HCT116 (cell line): ENCODE results near the gene FGF11. TPM values are rescaled to one million over a fixed set of nuclear protein-coding genes. Genes with fewer than 3 reads are reported as not detected.

Experiments
- ATAC-seq: fragments of 200-7000 bp; cut with Tn5 transposase; 2 replicates; pipeline ENCODE4 v1.9.1; 2020; ENCODE audit warnings: mild to moderate bottlenecking, moderate library complexity
- BruUV-seq: library from RNA; stranded (reverse); fragments of 400-500 nt; replicated peaks from 2 replicates; lab custom pipeline; 2021; lab: Mats Ljungman, UMichigan
- CTCF ChIA-PET: fragments of 300-600 bp; sonication (Branson Sonifier 250); formaldehyde crosslinking; loops from one replicate; lab custom pipeline; 2021; ENCODE audit warnings: antibody characterized with exemption; lab: Charles Lee
- POLR2A ChIA-PET: fragments of 300-600, 350-600 bp; sonication (Branson Sonifier 250); formaldehyde crosslinking; loops from one replicate; lab custom pipeline; 2021; ENCODE audit warnings: antibody characterized with exemption; lab: Charles Lee
- RAD21 ChIA-PET, 2 experiments: fragments of 300-600 bp; sonication (Branson Sonifier 250); formaldehyde crosslinking; loops; one replicate each; lab custom pipeline; 2023; ENCODE audit warnings: low total read pairs in 2 of 2; ENCODE audit not compliant: uncharacterized antibody in 2 of 2, unreplicated experiment in 2 of 2, low non-redundant PET in 1 of 2; lab: Charles Lee
- DNase-seq: peaks from one replicate; pipeline ENCODE4 v3.0.0-alpha.2; 2010; ENCODE audit warnings: low read depth, low spot score
- H2AFZ ChIP-seq: fragments of 200-600 bp; shearing (Covaris generic), sonication (generic); 2 replicates; pipeline ENCODE4 v1.6.1; 2017; ENCODE audit warnings: low read depth, mixed run types, mixed read lengths, antibody characterized with exemption, low read length; ENCODE audit not compliant: poor library complexity, severe bottlenecking
- H3K27ac ChIP-seq: 2 replicates; pipeline ENCODE4 v1.5.1; 2012; ENCODE audit warnings: low read depth, low read length
- H3K27me3 ChIP-seq: fragments of 200-600 bp; sonication (generic); 2 replicates; pipeline ENCODE4 v1.6.1; 2016; ENCODE audit warnings: mixed run types, low read length, mixed read lengths; ENCODE audit not compliant: insufficient read depth
- H3K36me3 ChIP-seq, 2 experiments: fragments of 200-500 bp in 1 of 2; fragments of 200-600 bp in 1 of 2; sonication (Bioruptor generic) in 1 of 2; sonication (generic) in 1 of 2; 2 replicates each; pipeline versions ENCODE4 v1.5.1 to v1.6.1; 2014 to 2016; ENCODE audit warnings: low read length in 2 of 2, inconsistent platforms in 1 of 2, mixed read lengths in 1 of 2, mixed run types in 1 of 2; ENCODE audit not compliant: insufficient read depth in 2 of 2, control insufficient read depth in 1 of 2
- H3K4me1 ChIP-seq, 2 experiments: fragments of 200-600 bp in 1 of 2; sonication (generic) in 1 of 2; 2 replicates each; pipeline versions ENCODE4 v1.5.1 to v1.6.1; 2012 to 2017; ENCODE audit warnings: low read length in 2 of 2, inconsistent platforms in 1 of 2, mild to moderate bottlenecking in 1 of 2, mixed read lengths in 1 of 2, mixed run types in 1 of 2, moderate library complexity in 1 of 2; ENCODE audit not compliant: insufficient read depth in 2 of 2, control insufficient read depth in 1 of 2
- H3K4me2 ChIP-seq: fragments of 200-600 bp; sonication (generic); 2 replicates; pipeline ENCODE4 v1.6.1; 2017; ENCODE audit warnings: mixed run types, low read length, mixed read lengths
- H3K4me3 ChIP-seq, 2 experiments: fragments of 200-600 bp in 1 of 2; sonication (generic) in 1 of 2; replicated peaks in 1 of 2; 2 replicates each; pipeline ENCODE4 v1.5.1; 2011 to 2016; ENCODE audit warnings: low read length in 2 of 2, control low read depth in 1 of 2, low read depth in 1 of 2, mild to moderate bottlenecking in 1 of 2, mixed read lengths in 1 of 2, mixed run types in 1 of 2
- H3K79me2 ChIP-seq: fragments of 200-600 bp; sonication (generic); 2 replicates; pipeline ENCODE4 v1.6.1; 2017; ENCODE audit warnings: mild to moderate bottlenecking, mixed run types, low read length, moderate library complexity, mixed read lengths; ENCODE audit not compliant: insufficient read depth
- H3K9ac ChIP-seq: fragments of 200-600 bp; sonication (generic); 2 replicates; pipeline ENCODE4 v1.6.1; 2016; ENCODE audit warnings: low read length, mixed read lengths
- H3K9me2 ChIP-seq: fragments of 200-600 bp; sonication (generic), shearing (Covaris generic); 2 replicates; pipeline ENCODE4 v1.6.1; 2017; ENCODE audit warnings: mixed run types, mild to moderate bottlenecking, moderate library complexity; ENCODE audit not compliant: insufficient read depth
- H3K9me3 ChIP-seq, 2 experiments: fragments of 200-500 bp in 1 of 2; fragments of 200-600 bp in 1 of 2; sonication (Bioruptor generic) in 1 of 2; sonication (generic) in 1 of 2; 2 replicates each; pipeline ENCODE4 v1.6.1; 2014 to 2017; ENCODE audit warnings: low read length in 2 of 2, mixed read lengths in 2 of 2, inconsistent platforms in 1 of 2, low read depth in 1 of 2, mild to moderate bottlenecking in 1 of 2, mixed run types in 1 of 2, moderate library complexity in 1 of 2; ENCODE audit not compliant: control insufficient read depth in 1 of 2, insufficient read depth in 1 of 2
- H4K20me1 ChIP-seq: fragments of 200-600 bp; sonication (generic), shearing (Covaris generic); 2 replicates; pipeline ENCODE4 v1.6.1; 2017; ENCODE audit warnings: mixed run types, mild to moderate bottlenecking, moderate library complexity; ENCODE audit not compliant: insufficient read depth
- CEBPB ChIP-seq: IDR thresholded peaks from 2 replicates; pipeline ENCODE4 v1.6.1; 2012; ENCODE audit warnings: low read depth
- EGR1 ChIP-seq: IDR thresholded peaks from 2 replicates; pipeline ENCODE4 v1.6.1; 2012; ENCODE audit warnings: low read depth
- ELF1 ChIP-seq: IDR thresholded peaks from 2 replicates; pipeline ENCODE4 v1.6.1; 2012; ENCODE audit warnings: low read depth, borderline replicate concordance
- EZH2 ChIP-seq: fragments of 200-600 bp; sonication (generic); IDR thresholded peaks from 2 replicates; pipeline ENCODE4 v1.6.1; 2017; ENCODE audit warnings: antibody characterized with exemption, mixed run types
- EZH2phosphoT487 ChIP-seq: fragments of 200-600 bp; IDR thresholded peaks from 2 replicates; pipeline ENCODE4 v1.6.1; 2018; ENCODE audit warnings: antibody characterized with exemption, borderline replicate concordance
- FOSL1 ChIP-seq: IDR thresholded peaks from 2 replicates; pipeline ENCODE4 v1.6.1; 2012; ENCODE audit warnings: low read depth
- POLR2A ChIP-seq: IDR thresholded peaks from 2 replicates; pipeline ENCODE4 v1.7.0; 2011; ENCODE audit warnings: borderline replicate concordance; ENCODE audit not compliant: insufficient read depth, insufficient read length; ENCODE audit errors: extremely low read depth
- RAD21 ChIP-seq: IDR thresholded peaks from 2 replicates; pipeline ENCODE4 v1.6.1; 2012; ENCODE audit warnings: low read depth, mild to moderate bottlenecking
- SIN3A ChIP-seq: IDR thresholded peaks from 2 replicates; pipeline ENCODE4 v1.6.1; 2012; ENCODE audit warnings: low read depth
- TCF7L2 ChIP-seq: IDR thresholded peaks from 2 replicates; pipeline ENCODE4 v1.7.0; 2011; ENCODE audit warnings: borderline replicate concordance, inconsistent platforms; ENCODE audit not compliant: insufficient read depth, insufficient read length; ENCODE audit errors: extremely low read depth
- YY1 ChIP-seq: IDR thresholded peaks from 2 replicates; pipeline ENCODE4 v1.6.1; 2011; ENCODE audit warnings: low read length, low read depth, moderate library complexity, mild to moderate bottlenecking; ENCODE audit not compliant: insufficient replicate concordance; ENCODE audit errors: extremely low read depth
- ZBTB33 ChIP-seq: IDR thresholded peaks from 2 replicates; pipeline ENCODE4 v1.6.1; 2011; ENCODE audit warnings: mild to moderate bottlenecking, low read length, moderate library complexity; ENCODE audit not compliant: insufficient replicate concordance; ENCODE audit errors: extremely low read depth
- ZFX ChIP-seq: fragments of 450-650 bp; IDR thresholded peaks from 2 replicates; pipeline ENCODE4 v1.6.1; 2017
- intact Hi-C: fragments of 100-400 bp; cut with micrococcal nuclease; formaldehyde crosslinking; loops from 2 replicates; pipeline ENCODE4 v1.10.0; 2022
- total RNA-seq: library from RNA; stranded (reverse); gene quantifications from one replicate; pipeline ENCODE4 v1.2.1, GENCODE V29; 2021; ENCODE audit not compliant: unreplicated experiment
- TF ChIP-seq, protein P1 (sequence below): IDR thresholded peaks from 2 replicates; pipeline ENCODE4 v1.6.1; 2012; ENCODE audit warnings: low read depth

Gene FGF11
- total RNA-seq, 1 experiment from 2014 or later = 6.1 TPM

DNA sequence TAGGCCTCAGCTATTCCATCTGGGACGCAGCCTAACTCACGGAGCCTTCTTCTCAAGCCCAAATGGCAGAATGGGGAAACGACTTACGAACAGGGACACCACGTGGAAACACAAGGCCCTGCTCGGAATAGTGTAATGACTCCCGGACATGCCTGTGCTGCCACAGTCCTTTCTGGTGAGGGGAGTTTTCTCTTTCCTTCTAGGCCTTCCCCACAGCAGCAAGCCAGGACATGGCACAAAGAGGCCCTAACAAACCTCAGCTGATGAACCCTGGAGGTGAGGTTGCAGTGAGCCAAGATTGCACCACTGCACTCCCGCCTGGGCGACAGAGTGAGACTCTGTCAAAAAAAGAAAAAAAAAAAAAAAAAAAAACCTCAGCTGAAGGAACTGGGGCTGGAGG is 24.8 kb downstream of the FGF11 start:
- Histone ChIP-seq H3K4me2 (no peak overlapping the region), H3K36me3 (no peaks in the 10 kb centered on the region; a peak in 2 of 4 replicates), H4K20me1 (no peaks in the 10 kb centered on the region), H3K9me2 (no peaks in the 10 kb centered on the region), H3K79me2 (no peaks in the 10 kb centered on the region), H3K4me1 (peaks cover 0 to 10% of the 10 kb centered on the region in 2 experiments; a peak in 2 of 4 replicates), H3K9ac (no peak overlapping the region), H3K27ac (no peak overlapping the region), H3K27me3 (no peaks in the 10 kb centered on the region), H3K4me3 (no peak overlapping the region), H3K9me3 (no peaks in the 10 kb centered on the region)
- DNase-seq = no peak
- no peak for ATAC-seq
- BruUV-seq = no TSS peak
- ChIA-PET POLR2A (no interaction called here), CTCF (no interaction called here)
- intact Hi-C loops = no loop called here
- TF ChIP-seq CEBPB = no peak
- no peak for TF ChIP-seq EZH2
- TF ChIP-seq ZBTB33 = no peak
- no peak for TF ChIP-seq EGR1
- no peak for TF ChIP-seq ZFX
- no peak for TF ChIP-seq SIN3A
- TF ChIP-seq TCF7L2 = no peak
- no peak for TF ChIP-seq RAD21
- no peak for TF ChIP-seq POLR2A
- TF ChIP-seq FOSL1 = no peak
- no peak for TF ChIP-seq EZH2phosphoT487
- no peak for TF ChIP-seq ELF1
- TF ChIP-seq, protein P1, sequence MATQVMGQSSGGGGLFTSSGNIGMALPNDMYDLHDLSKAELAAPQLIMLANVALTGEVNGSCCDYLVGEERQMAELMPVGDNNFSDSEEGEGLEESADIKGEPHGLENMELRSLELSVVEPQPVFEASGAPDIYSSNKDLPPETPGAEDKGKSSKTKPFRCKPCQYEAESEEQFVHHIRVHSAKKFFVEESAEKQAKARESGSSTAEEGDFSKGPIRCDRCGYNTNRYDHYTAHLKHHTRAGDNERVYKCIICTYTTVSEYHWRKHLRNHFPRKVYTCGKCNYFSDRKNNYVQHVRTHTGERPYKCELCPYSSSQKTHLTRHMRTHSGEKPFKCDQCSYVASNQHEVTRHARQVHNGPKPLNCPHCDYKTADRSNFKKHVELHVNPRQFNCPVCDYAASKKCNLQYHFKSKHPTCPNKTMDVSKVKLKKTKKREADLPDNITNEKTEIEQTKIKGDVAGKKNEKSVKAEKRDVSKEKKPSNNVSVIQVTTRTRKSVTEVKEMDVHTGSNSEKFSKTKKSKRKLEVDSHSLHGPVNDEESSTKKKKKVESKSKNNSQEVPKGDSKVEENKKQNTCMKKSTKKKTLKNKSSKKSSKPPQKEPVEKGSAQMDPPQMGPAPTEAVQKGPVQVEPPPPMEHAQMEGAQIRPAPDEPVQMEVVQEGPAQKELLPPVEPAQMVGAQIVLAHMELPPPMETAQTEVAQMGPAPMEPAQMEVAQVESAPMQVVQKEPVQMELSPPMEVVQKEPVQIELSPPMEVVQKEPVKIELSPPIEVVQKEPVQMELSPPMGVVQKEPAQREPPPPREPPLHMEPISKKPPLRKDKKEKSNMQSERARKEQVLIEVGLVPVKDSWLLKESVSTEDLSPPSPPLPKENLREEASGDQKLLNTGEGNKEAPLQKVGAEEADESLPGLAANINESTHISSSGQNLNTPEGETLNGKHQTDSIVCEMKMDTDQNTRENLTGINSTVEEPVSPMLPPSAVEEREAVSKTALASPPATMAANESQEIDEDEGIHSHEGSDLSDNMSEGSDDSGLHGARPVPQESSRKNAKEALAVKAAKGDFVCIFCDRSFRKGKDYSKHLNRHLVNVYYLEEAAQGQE = no peak
- TF ChIP-seq YY1 = no peak
- TF ChIP-seq, all 23 proteins: peak for 0
- H2AFZ ChIP-seq = no peak overlapping the region
- RAD21 ChIA-PET = no interaction called here
